GM19193 (cell line): ENCODE measurements around the gene ITLN2.

Source experiments
- POLR2A ChIP-seq: IDR thresholded peaks from 4 replicates; pipeline ENCODE4 v1.6.1; 2011; ENCODE audit not compliant: insufficient read depth, insufficient read length; ENCODE audit errors: extremely low read depth

Gene ITLN2

GRCh38 chr1:160973491-160973890 is 18.9 kb upstream of the ITLN2 start:
- TF ChIP-seq POLR2A: no peak

GRCh38 chr1:160972939-160973338 is 18.3 kb upstream of the ITLN2 start:
- TF ChIP-seq POLR2A: no peak

GRCh38 chr1:160971618-160972056 is 17.0 kb upstream of the ITLN2 start:
- no peak for TF ChIP-seq POLR2A

- TF ChIP-seq POLR2A: no peak
Observed at GRCh38 chr1:160963521-160963920, 8.9 kb upstream of the ITLN2 start.

- TF ChIP-seq POLR2A: no peak
Observed at GRCh38 chr1:160961419-160961818, 6.8 kb upstream of the ITLN2 start.

GRCh38 chr1:160956966-160957365 is 2.4 kb upstream of the ITLN2 start:
- no peak for TF ChIP-seq POLR2A

- TF ChIP-seq POLR2A: no peak
Observed at GRCh38 chr1:160953030-160953429, 1.6 kb downstream of the ITLN2 start.

- TF ChIP-seq POLR2A: no peak
Observed at GRCh38 chr1:160952129-160952510, 2.5 kb downstream of the ITLN2 start.

- no peak for TF ChIP-seq POLR2A
Observed at GRCh38 chr1:160951443-160952128, 3.0 kb downstream of the ITLN2 start.

- TF ChIP-seq POLR2A: no peak
Observed at GRCh38 chr1:160950657-160951056, 4.0 kb downstream of the ITLN2 start.

- TF ChIP-seq POLR2A: no peak
Observed at GRCh38 chr1:160949881-160950280, 4.7 kb downstream of the ITLN2 start.

- no peak for TF ChIP-seq POLR2A
Observed at GRCh38 chr1:160945079-160945478, 9.5 kb downstream of the ITLN2 start.

- TF ChIP-seq POLR2A: no peak
Observed at GRCh38 chr1:160942926-160943325, 11.7 kb downstream of the ITLN2 start.

GRCh38 chr1:160935527-160936258 is 18.9 kb downstream of the ITLN2 start:
- no peak for TF ChIP-seq POLR2A

GRCh38 chr1:160925652-160926244 is 28.9 kb downstream of the ITLN2 start:
- no peak for TF ChIP-seq POLR2A
